Measurements from ENCODE around the gene SMO.
"Not testable (repeated sequence)": the region's sequence is repeated elsewhere in the genome, so short reads cannot be mapped to it uniquely, and the experiment has no call there.

SMO gene

GRCh38 chr7:129210256-129210988 is 22.0 kb downstream of the SMO start:
- H3K27me3 Mint-ChIP-seq (ENCODE audit: low read depth, poor library complexity): no peaks in the 10 kb centered on the region
- TF ChIP-seq CTCF (IDR thresholded peaks at IDR 0.05): peak; percentile 71
- peaks cover 49% of the 10 kb centered on the region for H3K36me3 Mint-ChIP-seq (ENCODE audit: low read depth)
- peak overlapping the region; percentile 25 for H3K27ac Mint-ChIP-seq
- peak; percentile 82 for DNase-seq
- H3K4me3 Mint-ChIP-seq: no peak overlapping the region
- peaks cover 8% of the 10 kb centered on the region for H3K4me1 Mint-ChIP-seq
- peaks cover 11% of the 10 kb centered on the region for H3K9me3 Mint-ChIP-seq

- Mint-ChIP-seq H3K27ac (peak overlapping the region; percentile 25), H3K4me3 (no peak overlapping the region), H3K27me3 (ENCODE audit: low read depth, poor library complexity) (no peaks in the 10 kb centered on the region), H3K4me1 (peaks cover 8% of the 10 kb centered on the region), H3K36me3 (ENCODE audit: low read depth) (peaks cover 48% of the 10 kb centered on the region), H3K9me3 (peaks cover 16% of the 10 kb centered on the region)
- DNase-seq: no peak
- no peak for TF ChIP-seq CTCF (IDR thresholded peaks at IDR 0.05)
These were observed 22.5 kb downstream of the SMO start for GRCh38 chr7:129210989-129211312.

DNA sequence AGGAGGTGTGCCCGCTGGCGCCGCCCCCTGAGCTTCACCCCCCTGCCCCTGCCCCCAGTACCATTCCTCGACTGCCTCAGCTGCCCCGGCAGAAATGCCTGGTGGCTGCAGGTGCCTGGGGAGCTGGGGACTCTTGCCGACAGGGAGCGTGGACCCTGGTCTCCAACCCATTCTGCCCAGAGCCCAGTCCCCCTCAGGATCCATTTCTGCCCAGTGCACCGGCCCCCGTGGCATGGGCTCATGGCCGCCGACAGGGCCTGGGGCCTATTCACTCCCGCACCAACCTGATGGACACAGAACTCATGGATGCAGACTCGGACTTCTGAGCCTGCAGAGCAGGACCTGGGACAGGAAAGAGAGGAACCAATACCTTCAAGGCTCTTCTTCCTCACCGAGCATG is 23.7 kb downstream of the SMO start:
- peaks cover 8% of the 10 kb centered on the region for H3K4me1 Mint-ChIP-seq
- H3K27me3 Mint-ChIP-seq (ENCODE audit: low read depth, poor library complexity): no peaks in the 10 kb centered on the region
- TF ChIP-seq CTCF (IDR thresholded peaks at IDR 0.05): no peak
- peaks cover 26% of the 10 kb centered on the region for H3K9me3 Mint-ChIP-seq
- H3K4me3 Mint-ChIP-seq: no peak overlapping the region
- H3K27ac Mint-ChIP-seq: no peak overlapping the region
- DNase-seq: no peak
- peaks cover 52% of the 10 kb centered on the region for H3K36me3 Mint-ChIP-seq (ENCODE audit: low read depth)

GRCh38 chr7:129212596-129212995 is 24.2 kb downstream of the SMO start:
- Mint-ChIP-seq H3K27me3 (ENCODE audit: low read depth, poor library complexity) (no peaks in the 10 kb centered on the region), H3K27ac (no peak overlapping the region), H3K4me3 (no peak overlapping the region), H3K9me3 (peaks cover 28% of the 10 kb centered on the region), H3K36me3 (ENCODE audit: low read depth) (peaks cover 50% of the 10 kb centered on the region), H3K4me1 (peaks cover 8% of the 10 kb centered on the region)
- no peak for TF ChIP-seq CTCF (IDR thresholded peaks at IDR 0.05)
- DNase-seq: no peak

GRCh38 chr7:129213828-129214227 is 25.4 kb downstream of the SMO start:
- H3K27ac Mint-ChIP-seq: peak overlapping the region; percentile 93
- TF ChIP-seq CTCF (IDR thresholded peaks at IDR 0.05): no peak
- H3K9me3 Mint-ChIP-seq: peaks cover 28% of the 10 kb centered on the region
- H3K27me3 Mint-ChIP-seq (ENCODE audit: low read depth, poor library complexity): no peaks in the 10 kb centered on the region
- no peak for DNase-seq
- peaks cover 8% of the 10 kb centered on the region for H3K4me1 Mint-ChIP-seq
- H3K4me3 Mint-ChIP-seq: no peak overlapping the region
- H3K36me3 Mint-ChIP-seq (ENCODE audit: low read depth): peaks cover 54% of the 10 kb centered on the region

GRCh38 chr7:129215691-129216090 is 27.3 kb downstream of the SMO start:
- H3K4me3 Mint-ChIP-seq; H3K27ac Mint-ChIP-seq; H3K27me3 Mint-ChIP-seq (ENCODE audit: low read depth, poor library complexity); H3K4me1 Mint-ChIP-seq; DNase-seq: not testable (repeated sequence)
- H3K9me3 Mint-ChIP-seq: peaks cover 28% of the 10 kb centered on the region
- peaks cover 42% of the 10 kb centered on the region for H3K36me3 Mint-ChIP-seq (ENCODE audit: low read depth)

- Mint-ChIP-seq H3K9me3 (peaks cover 28% of the 10 kb centered on the region), H3K36me3 (ENCODE audit: low read depth) (peaks cover 38% of the 10 kb centered on the region)
- not testable (repeated sequence) for H3K27me3 Mint-ChIP-seq (ENCODE audit: low read depth, poor library complexity); H3K4me3 Mint-ChIP-seq; DNase-seq; H3K4me1 Mint-ChIP-seq; H3K27ac Mint-ChIP-seq
These were observed 27.8 kb downstream of the SMO start for GRCh38 chr7:129216101-129216715.

- not testable (repeated sequence) for H3K4me3 Mint-ChIP-seq; H3K27ac Mint-ChIP-seq; H3K27me3 Mint-ChIP-seq (ENCODE audit: low read depth, poor library complexity); H3K4me1 Mint-ChIP-seq; DNase-seq
- peaks cover 35% of the 10 kb centered on the region for H3K36me3 Mint-ChIP-seq (ENCODE audit: low read depth)
- H3K9me3 Mint-ChIP-seq: peaks cover 28% of the 10 kb centered on the region
These were observed 28.5 kb downstream of the SMO start for GRCh38 chr7:129216821-129217416.
